ENCODE measurements around the gene DISC1.

- TF ChIP-seq TAF1 (IDR thresholded peaks at IDR 0.05; ENCODE audit: low read depth) (no peak), EP300 (IDR thresholded peaks at IDR 0.05; ENCODE audit: borderline replicate concordance) (no peak), TCF12 (IDR thresholded peaks at IDR 0.05; ENCODE audit: low read depth) (no peak)
Measured at GRCh38 chr1:231871878-231872277, 245.3 kb downstream of the DISC1 start.

All from Ishikawa (cell line).